Mucosa of stomach (tissue), 1 donor: ENCODE data around the gene GADD45B.
"Not testable (repeated sequence)": the region's sequence is repeated elsewhere in the genome, so short reads cannot be mapped to it uniquely, and the experiment has no call there.

Source experiments
- H3K27me3 ChIP-seq: one replicate; pipeline ENCODE4 v1.7.0; 2013; ENCODE audit warnings: mild to moderate bottlenecking, low read length; ENCODE audit not compliant: control insufficient read depth, insufficient read depth
- H3K36me3 ChIP-seq: one replicate; pipeline ENCODE4 v1.7.0; 2013; ENCODE audit warnings: low read length; ENCODE audit not compliant: control insufficient read depth, insufficient read depth
- H3K4me1 ChIP-seq: one replicate; pipeline ENCODE4 v1.7.0; 2013; ENCODE audit warnings: mild to moderate bottlenecking, low read length; ENCODE audit not compliant: control insufficient read depth, insufficient read depth
- H3K4me3 ChIP-seq: one replicate; pipeline ENCODE4 v1.7.0; 2013; ENCODE audit warnings: low read length
- H3K9ac ChIP-seq: one replicate; pipeline ENCODE4 v1.7.0; 2013; ENCODE audit warnings: mild to moderate bottlenecking, low read length, moderate library complexity
- H3K9me3 ChIP-seq: one replicate; pipeline ENCODE4 v1.7.0; 2013; ENCODE audit warnings: mild to moderate bottlenecking, low read length, moderate library complexity; ENCODE audit not compliant: control insufficient read depth
- donor health status: Pancreatic carcinoma.

The GADD45B gene

GRCh38 chr19:2500156-2500555 is 24.2 kb downstream of the GADD45B start:
- no peaks in the 10 kb centered on the region for H3K36me3 ChIP-seq
- H3K4me3 ChIP-seq = no peak overlapping the region
- H3K9me3 ChIP-seq = no peaks in the 10 kb centered on the region
- no peak overlapping the region for H3K9ac ChIP-seq
- H3K27me3 ChIP-seq = no peaks in the 10 kb centered on the region
- peaks cover 28% of the 10 kb centered on the region for H3K4me1 ChIP-seq

GRCh38 chr19:2500841-2501261 is 24.9 kb downstream of the GADD45B start:
- Histone ChIP-seq H3K9me3 (no peaks in the 10 kb centered on the region), H3K4me3 (no peak overlapping the region), H3K4me1 (peaks cover 22% of the 10 kb centered on the region), H3K9ac (no peak overlapping the region), H3K36me3 (no peaks in the 10 kb centered on the region), H3K27me3 (no peaks in the 10 kb centered on the region)

GRCh38 chr19:2503521-2504109 is 27.7 kb downstream of the GADD45B start:
- Histone ChIP-seq H3K4me1 (peaks cover 15% of the 10 kb centered on the region), H3K27me3 (no peaks in the 10 kb centered on the region), H3K9ac (no peak overlapping the region), H3K4me3 (no peak overlapping the region), H3K9me3 (no peaks in the 10 kb centered on the region), H3K36me3 (no peaks in the 10 kb centered on the region)

- not testable (repeated sequence) for H3K9ac ChIP-seq, H3K4me3 ChIP-seq, H3K9me3 ChIP-seq, H3K27me3 ChIP-seq, H3K36me3 ChIP-seq
- H3K4me1 ChIP-seq = peaks cover 14% of the 10 kb centered on the region
Observed at GRCh38 chr19:2506656-2507055, 30.7 kb downstream of the GADD45B start.

GRCh38 chr19:2507109-2507508 is 31.2 kb downstream of the GADD45B start:
- peak overlapping the region; percentile 45 for H3K9ac ChIP-seq
- no peaks in the 10 kb centered on the region for H3K9me3 ChIP-seq
- peaks cover 14% of the 10 kb centered on the region for H3K4me1 ChIP-seq
- H3K4me3 ChIP-seq = no peak overlapping the region
- no peaks in the 10 kb centered on the region for H3K36me3 ChIP-seq
- H3K27me3 ChIP-seq = no peaks in the 10 kb centered on the region

GRCh38 chr19:2509096-2509495 is 33.2 kb downstream of the GADD45B start:
- Histone ChIP-seq H3K9ac (no peak overlapping the region), H3K4me3 (no peak overlapping the region), H3K4me1 (peaks cover 4% of the 10 kb centered on the region), H3K9me3 (no peaks in the 10 kb centered on the region), H3K36me3 (no peaks in the 10 kb centered on the region), H3K27me3 (no peaks in the 10 kb centered on the region)

- Histone ChIP-seq H3K4me1 (peaks cover 3% of the 10 kb centered on the region), H3K4me3 (no peak overlapping the region), H3K9me3 (no peaks in the 10 kb centered on the region), H3K36me3 (no peaks in the 10 kb centered on the region), H3K9ac (no peak overlapping the region), H3K27me3 (no peaks in the 10 kb centered on the region)
Observed at GRCh38 chr19:2511570-2511969, 35.6 kb downstream of the GADD45B start.

- Histone ChIP-seq H3K9ac (no peak overlapping the region), H3K27me3 (no peaks in the 10 kb centered on the region), H3K4me3 (no peak overlapping the region), H3K36me3 (no peaks in the 10 kb centered on the region), H3K9me3 (no peaks in the 10 kb centered on the region), H3K4me1 (peaks cover 3% of the 10 kb centered on the region)
Observed at GRCh38 chr19:2511991-2512390, 36.1 kb downstream of the GADD45B start.

- Histone ChIP-seq H3K9ac (no peak overlapping the region), H3K9me3 (no peaks in the 10 kb centered on the region), H3K4me1 (no peaks in the 10 kb centered on the region), H3K4me3 (no peak overlapping the region), H3K36me3 (no peaks in the 10 kb centered on the region), H3K27me3 (no peaks in the 10 kb centered on the region)
Observed at GRCh38 chr19:2512523-2513431, 36.9 kb downstream of the GADD45B start.

- no peaks in the 10 kb centered on the region for H3K27me3 ChIP-seq
- H3K4me1 ChIP-seq = no peaks in the 10 kb centered on the region
- H3K9me3 ChIP-seq = no peaks in the 10 kb centered on the region
- H3K9ac ChIP-seq = no peak overlapping the region
- no peaks in the 10 kb centered on the region for H3K36me3 ChIP-seq
- no peak overlapping the region for H3K4me3 ChIP-seq
Observed at GRCh38 chr19:2514981-2515518, 39.1 kb downstream of the GADD45B start.

- Histone ChIP-seq H3K9me3 (no peaks in the 10 kb centered on the region), H3K36me3 (no peaks in the 10 kb centered on the region), H3K4me1 (no peaks in the 10 kb centered on the region), H3K9ac (no peak overlapping the region), H3K4me3 (no peak overlapping the region), H3K27me3 (no peaks in the 10 kb centered on the region)
Observed at GRCh38 chr19:2516727-2517126, 40.8 kb downstream of the GADD45B start.

GRCh38 chr19:2517881-2518601 is 42.1 kb downstream of the GADD45B start:
- Histone ChIP-seq H3K36me3 (no peaks in the 10 kb centered on the region), H3K9me3 (no peaks in the 10 kb centered on the region), H3K4me3 (no peak overlapping the region), H3K27me3 (no peaks in the 10 kb centered on the region), H3K9ac (no peak overlapping the region), H3K4me1 (no peaks in the 10 kb centered on the region)
